Astrocyte (in vitro differentiated cells and primary cell): ENCODE data around the gene SEPSECS. TPM values are rescaled to one million over a fixed set of nuclear protein-coding genes. Genes with fewer than 3 reads are reported as not detected.

Source experiments
- DNase-seq: peaks from one replicate; pipeline ENCODE4 v3.0.0-alpha.2; 2010; ENCODE audit warnings: low read depth
- FAIRE-seq: peaks from 2 replicates; lab custom pipeline; 2011; peaks lifted over from hg19 to GRCh38; lab: Jason Lieb, UNC
- H2AFZ ChIP-seq: 2 replicates; pipeline ENCODE4 v1.6.0; 2012; ENCODE audit warnings: low read depth, low read length, inconsistent platforms
- H3K27ac ChIP-seq: 2 replicates; pipeline ENCODE4 v1.5.1; 2011; ENCODE audit warnings: low read depth, low read length, inconsistent platforms
- H3K27me3 ChIP-seq: 2 replicates; pipeline ENCODE4 v1.6.0; 2011; ENCODE audit warnings: low read length, inconsistent platforms; ENCODE audit not compliant: insufficient read depth
- H3K36me3 ChIP-seq: 2 replicates; pipeline ENCODE4 v1.5.1; 2011; ENCODE audit warnings: low read length, inconsistent platforms; ENCODE audit not compliant: insufficient read depth
- H3K4me1 ChIP-seq: 2 replicates; pipeline ENCODE4 v1.5.1; 2011; ENCODE audit warnings: low read length, inconsistent platforms; ENCODE audit not compliant: insufficient read depth
- H3K4me2 ChIP-seq: 2 replicates; pipeline ENCODE4 v1.6.0; 2012; ENCODE audit warnings: low read length, inconsistent platforms
- H3K4me3 ChIP-seq: 2 replicates; pipeline ENCODE4 v1.5.1; 2011; ENCODE audit warnings: low read depth, mild to moderate bottlenecking, low read length, inconsistent platforms; ENCODE audit not compliant: insufficient read depth
- H3K79me2 ChIP-seq: 2 replicates; pipeline ENCODE4 v1.6.0; 2012; ENCODE audit warnings: mild to moderate bottlenecking, low read length, inconsistent platforms; ENCODE audit not compliant: insufficient read depth
- H3K9ac ChIP-seq: 2 replicates; pipeline ENCODE4 v1.6.0; 2012; ENCODE audit warnings: mild to moderate bottlenecking, low read length, inconsistent platforms
- H3K9me3 ChIP-seq: 2 replicates; pipeline ENCODE4 v1.5.1; 2012; ENCODE audit warnings: low read depth, mild to moderate bottlenecking, low read length, inconsistent platforms; ENCODE audit not compliant: insufficient read depth
- H4K20me1 ChIP-seq: 2 replicates; pipeline ENCODE4 v1.6.0; 2012; ENCODE audit warnings: low read length, inconsistent platforms; ENCODE audit not compliant: insufficient read depth
- H3K27ac Mint-ChIP-seq: one replicate; pipeline ENCODE4 v1.8.0; 2021; ENCODE audit warnings: mild to moderate bottlenecking, mixed read lengths; ENCODE audit not compliant: unreplicated experiment
- H3K27me3 Mint-ChIP-seq: one replicate; pipeline ENCODE4 v1.8.0; 2021; ENCODE audit warnings: low read depth, mixed read lengths; ENCODE audit not compliant: unreplicated experiment
- H3K36me3 Mint-ChIP-seq: one replicate; pipeline ENCODE4 v1.8.0; 2021; ENCODE audit warnings: low read depth, mixed read lengths; ENCODE audit not compliant: unreplicated experiment
- H3K4me1 Mint-ChIP-seq: one replicate; pipeline ENCODE4 v1.8.0; 2021; ENCODE audit warnings: low read depth, mixed read lengths; ENCODE audit not compliant: unreplicated experiment
- H3K4me3 Mint-ChIP-seq: one replicate; pipeline ENCODE4 v1.8.0; 2021; ENCODE audit warnings: mild to moderate bottlenecking, moderate library complexity, mixed read lengths; ENCODE audit not compliant: unreplicated experiment
- H3K9me3 Mint-ChIP-seq: one replicate; pipeline ENCODE4 v1.8.0; 2021; ENCODE audit warnings: mild to moderate bottlenecking, mixed read lengths; ENCODE audit not compliant: unreplicated experiment
- CTCF ChIP-seq: IDR thresholded peaks from 2 replicates; pipeline ENCODE4 v1.5.1; 2011; ENCODE audit warnings: low read depth, mild to moderate bottlenecking, inconsistent platforms, low read length, moderate library complexity; ENCODE audit not compliant: insufficient read depth
- EZH2 ChIP-seq: IDR thresholded peaks from 2 replicates; pipeline ENCODE4 v1.6.1; 2012; ENCODE audit warnings: mild to moderate bottlenecking, low read length, inconsistent platforms; ENCODE audit not compliant: insufficient read depth
- total RNA-seq: library from RNA; stranded (reverse); gene quantifications from 2 replicates; pipeline ENCODE4 v1.2.1, GENCODE V29; 2021

SEPSECS gene
- total RNA-seq, 1 donor from 2014 or later: 4.2 TPM

- TF ChIP-seq EZH2 (no peak), CTCF (no peak)
- Histone ChIP-seq H3K27me3 (no peaks in the 10 kb centered on the region), H3K36me3 (no peaks in the 10 kb centered on the region), H3K4me3 (no peak overlapping the region), H3K4me1 (peaks cover 22% of the 10 kb centered on the region), H3K27ac (no peak overlapping the region), H3K9ac (no peak overlapping the region), H4K20me1 (no peaks in the 10 kb centered on the region), H2AFZ (no peak overlapping the region), H3K4me2 (no peak overlapping the region), H3K9me3 (no peaks in the 10 kb centered on the region), H3K79me2 (no peaks in the 10 kb centered on the region)
- peaks cover 6% of the 10 kb centered on the region for H3K36me3 Mint-ChIP-seq
- H3K4me3 Mint-ChIP-seq: no peak overlapping the region
- H3K4me1 Mint-ChIP-seq: peaks cover 25% of the 10 kb centered on the region
- DNase-seq: no peak
- FAIRE-seq: no peak
- no peaks in the 10 kb centered on the region for H3K27me3 Mint-ChIP-seq
- H3K27ac Mint-ChIP-seq: no peak overlapping the region
- no peaks in the 10 kb centered on the region for H3K9me3 Mint-ChIP-seq
Measured at GRCh38 chr4:25169446-25169845, 9.2 kb upstream of the SEPSECS start.

- Histone ChIP-seq H3K36me3 (no peaks in the 10 kb centered on the region), H3K9me3 (no peaks in the 10 kb centered on the region), H3K4me2 (no peak overlapping the region), H3K9ac (no peak overlapping the region), H3K27me3 (no peaks in the 10 kb centered on the region), H3K79me2 (no peaks in the 10 kb centered on the region), H3K4me1 (peaks cover 13% of the 10 kb centered on the region), H3K4me3 (no peak overlapping the region), H4K20me1 (no peaks in the 10 kb centered on the region), H2AFZ (no peak overlapping the region), H3K27ac (no peak overlapping the region)
- DNase-seq (no peak), FAIRE-seq (no peak)
- H3K27me3 Mint-ChIP-seq: no peaks in the 10 kb centered on the region
- H3K27ac Mint-ChIP-seq: no peak overlapping the region
- no peak overlapping the region for H3K4me3 Mint-ChIP-seq
- TF ChIP-seq CTCF (no peak), EZH2 (no peak)
- peaks cover 6% of the 10 kb centered on the region for H3K36me3 Mint-ChIP-seq
- H3K9me3 Mint-ChIP-seq: no peaks in the 10 kb centered on the region
- H3K4me1 Mint-ChIP-seq: peaks cover 8% of the 10 kb centered on the region
Measured at GRCh38 chr4:25165916-25166315, 5.7 kb upstream of the SEPSECS start.

GRCh38 chr4:25163196-25163595 is 2.9 kb upstream of the SEPSECS start:
- Mint-ChIP-seq H3K27me3 (no peaks in the 10 kb centered on the region), H3K9me3 (no peaks in the 10 kb centered on the region), H3K36me3 (peaks cover 6% of the 10 kb centered on the region), H3K4me1 (peaks cover 8% of the 10 kb centered on the region), H3K27ac (no peak overlapping the region), H3K4me3 (no peak overlapping the region)
- Histone ChIP-seq H4K20me1 (no peaks in the 10 kb centered on the region), H3K9me3 (no peaks in the 10 kb centered on the region), H2AFZ (no peak overlapping the region), H3K27ac (no peak overlapping the region), H3K4me2 (no peak overlapping the region), H3K4me3 (no peak overlapping the region), H3K36me3 (no peaks in the 10 kb centered on the region), H3K79me2 (no peaks in the 10 kb centered on the region), H3K27me3 (no peaks in the 10 kb centered on the region), H3K4me1 (peaks cover 14% of the 10 kb centered on the region), H3K9ac (no peak overlapping the region)
- no peak for DNase-seq
- TF ChIP-seq CTCF (no peak), EZH2 (no peak)
- FAIRE-seq: no peak
